Keratinocyte (primary cell): ENCODE results near the gene PHACTR1. TPM values are rescaled to one million over a fixed set of nuclear protein-coding genes. Genes with fewer than 3 reads are reported as not detected.

Experiments used
- DNase-seq: peaks from one replicate; pipeline ENCODE4 v3.0.0-alpha.2; 2011; ENCODE audit warnings: low read depth, missing footprints, low spot score
- FAIRE-seq: peaks from 2 replicates; lab custom pipeline; 2011; peaks lifted over from hg19 to GRCh38; lab: Jason Lieb, UNC
- H2AFZ ChIP-seq: 2 replicates; pipeline ENCODE4 v1.6.0; 2012; ENCODE audit warnings: low read length, control low read depth, inconsistent platforms; ENCODE audit not compliant: control insufficient read depth
- H3K27ac ChIP-seq: 2 replicates; pipeline ENCODE4 v1.5.1; 2011; ENCODE audit warnings: low read length; ENCODE audit not compliant: control insufficient read depth, insufficient read depth
- H3K27me3 ChIP-seq: 3 replicates; pipeline ENCODE4 v1.6.0; 2011; ENCODE audit warnings: low read length; ENCODE audit not compliant: control insufficient read depth, insufficient read depth; ENCODE audit errors: extremely low read depth
- H3K36me3 ChIP-seq, 2 experiments: 2 replicates in 1 of 2; 3 replicates in 1 of 2; pipeline ENCODE4 v1.5.1; 2011; ENCODE audit warnings: low read length in 2 of 2, mild to moderate bottlenecking in 1 of 2; ENCODE audit not compliant: control insufficient read depth in 2 of 2, insufficient read depth in 2 of 2; ENCODE audit errors: extremely low read depth in 1 of 2
- H3K4me1 ChIP-seq: 3 replicates; pipeline ENCODE4 v1.5.1; 2011; ENCODE audit warnings: low read length; ENCODE audit not compliant: control insufficient read depth, insufficient read depth; ENCODE audit errors: extremely low read depth
- H3K4me2 ChIP-seq: 3 replicates; pipeline ENCODE4 v1.6.0; 2011; ENCODE audit warnings: low read depth, low read length; ENCODE audit not compliant: control insufficient read depth, insufficient read depth; ENCODE audit errors: extremely low read depth
- H3K4me3 ChIP-seq, 3 experiments: fragments of 200-600 bp in 1 of 3; sonication (generic) in 1 of 3; 2 replicates in 2 of 3; 3 replicates in 1 of 3; pipeline ENCODE4 v1.5.1; 2011 to 2016; ENCODE audit warnings: low read length in 3 of 3, mild to moderate bottlenecking in 3 of 3, control low read depth in 2 of 3, inconsistent platforms in 1 of 3, low read depth in 1 of 3, mixed read lengths in 1 of 3, mixed run types in 1 of 3, moderate library complexity in 1 of 3; ENCODE audit not compliant: control insufficient read depth in 2 of 3, insufficient read depth in 2 of 3; ENCODE audit errors: extremely low read depth in 1 of 3
- H3K79me2 ChIP-seq: 2 replicates; pipeline ENCODE4 v1.6.0; 2012; ENCODE audit warnings: low read length; ENCODE audit not compliant: control insufficient read depth, insufficient read depth
- H3K9ac ChIP-seq: 3 replicates; pipeline ENCODE4 v1.6.0; 2011; ENCODE audit warnings: low read length; ENCODE audit not compliant: control insufficient read depth, insufficient read depth; ENCODE audit errors: extremely low read depth
- H3K9me1 ChIP-seq: 3 replicates; pipeline ENCODE4 v1.6.0; 2011; ENCODE audit warnings: low read length; ENCODE audit not compliant: control insufficient read depth, insufficient read depth; ENCODE audit errors: extremely low read depth
- H3K9me3 ChIP-seq: 2 replicates; pipeline ENCODE4 v1.5.1; 2012; ENCODE audit warnings: low read depth, low read length; ENCODE audit not compliant: control insufficient read depth
- H4K20me1 ChIP-seq: 3 replicates; pipeline ENCODE4 v1.6.0; 2011; ENCODE audit warnings: low read length; ENCODE audit not compliant: control insufficient read depth, insufficient read depth; ENCODE audit errors: extremely low read depth
- EZH2 ChIP-seq: IDR thresholded peaks from one replicate; pipeline ENCODE4 v1.6.1; 2012; ENCODE audit warnings: inconsistent platforms, mild to moderate bottlenecking, low read length, moderate library complexity
- dilution Hi-C: fragments of 300-500 bp; cut with MboI; formaldehyde crosslinking; loops from one replicate; pipeline ENCODE4 v1.7.0; 2020; ENCODE audit warnings: low sequenced_read_pairs; ENCODE audit not compliant: extremely low pct_ligation_motif_present
- polyA plus RNA-seq, 5 experiments: library from polyadenylated mRNA; depleted of rRNA in 3 of 5; stranded (reverse) in 3 of 5; stranded (forward) in 1 of 5; unstranded in 1 of 5; fragments of >200 nt; gene quantifications; 1 replicate in 1 of 5; 2 replicates in 3 of 5; 3 replicates in 1 of 5; pipeline versions ENCODE4 v1.2.1 to v1.2.3, GENCODE V29; 2011 to 2012; ENCODE audit warnings: missing spikeins in 2 of 5, low read depth in 1 of 5, low replicate concordance in 1 of 5
- TF ChIP-seq, protein P1 (sequence below), 3 experiments: IDR thresholded peaks in 1 of 3; conservative IDR thresholded peaks in 1 of 3; optimal IDR thresholded peaks in 1 of 3; 2 replicates in 2 of 3; 3 replicates in 1 of 3; pipeline versions ENCODE3 to v1.5.1; 2011; ENCODE audit warnings: low read length in 3 of 3, mild to moderate bottlenecking in 3 of 3, moderate library complexity in 2 of 3, control low read depth in 1 of 3, inconsistent platforms in 1 of 3; ENCODE audit not compliant: insufficient read depth in 2 of 3; ENCODE audit errors: extremely low read depth in 1 of 3

PHACTR1 gene
- polyA plus RNA-seq, 1 donor (not counting 4 experiments of a cell fraction or from before 2014, with no cell fraction given) = 0.22 TPM

DNA sequence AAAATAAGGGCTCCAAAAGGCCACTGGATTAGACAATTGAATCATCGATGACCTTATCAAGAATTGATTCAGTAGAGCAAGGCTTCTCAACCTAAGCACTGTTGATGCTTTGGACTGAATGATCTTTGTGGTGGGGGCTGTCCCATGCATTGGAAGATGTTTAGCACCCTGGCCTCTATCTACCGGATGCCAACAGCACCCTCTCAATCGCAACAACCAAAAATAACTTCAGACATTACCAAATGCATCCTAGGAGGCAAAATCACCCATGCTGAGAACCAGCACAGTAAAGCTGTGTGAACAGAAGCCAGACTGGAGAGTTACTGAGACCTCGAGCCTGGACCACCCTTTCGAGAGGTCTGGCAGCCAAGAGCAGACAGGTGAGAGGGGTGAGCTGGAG lies 544.3 kb downstream of the PHACTR1 start:
- H3K4me3 ChIP-seq = no peak overlapping the region
- no peak overlapping the region for H3K4me2 ChIP-seq
- H4K20me1 ChIP-seq = no peaks in the 10 kb centered on the region
- no peak overlapping the region for H3K27ac ChIP-seq
- H2AFZ ChIP-seq = no peak overlapping the region
- DNase-seq = no peak
- no peaks in the 10 kb centered on the region for H3K9me3 ChIP-seq
- TF ChIP-seq EZH2 = no peak
- TF ChIP-seq, protein P1, sequence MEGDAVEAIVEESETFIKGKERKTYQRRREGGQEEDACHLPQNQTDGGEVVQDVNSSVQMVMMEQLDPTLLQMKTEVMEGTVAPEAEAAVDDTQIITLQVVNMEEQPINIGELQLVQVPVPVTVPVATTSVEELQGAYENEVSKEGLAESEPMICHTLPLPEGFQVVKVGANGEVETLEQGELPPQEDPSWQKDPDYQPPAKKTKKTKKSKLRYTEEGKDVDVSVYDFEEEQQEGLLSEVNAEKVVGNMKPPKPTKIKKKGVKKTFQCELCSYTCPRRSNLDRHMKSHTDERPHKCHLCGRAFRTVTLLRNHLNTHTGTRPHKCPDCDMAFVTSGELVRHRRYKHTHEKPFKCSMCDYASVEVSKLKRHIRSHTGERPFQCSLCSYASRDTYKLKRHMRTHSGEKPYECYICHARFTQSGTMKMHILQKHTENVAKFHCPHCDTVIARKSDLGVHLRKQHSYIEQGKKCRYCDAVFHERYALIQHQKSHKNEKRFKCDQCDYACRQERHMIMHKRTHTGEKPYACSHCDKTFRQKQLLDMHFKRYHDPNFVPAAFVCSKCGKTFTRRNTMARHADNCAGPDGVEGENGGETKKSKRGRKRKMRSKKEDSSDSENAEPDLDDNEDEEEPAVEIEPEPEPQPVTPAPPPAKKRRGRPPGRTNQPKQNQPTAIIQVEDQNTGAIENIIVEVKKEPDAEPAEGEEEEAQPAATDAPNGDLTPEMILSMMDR (optimal IDR thresholded peaks at IDR 0.05 in 1 of 3, IDR thresholded peaks at IDR 0.05 in 1 of 3, conservative IDR thresholded peaks at IDR 0.05 in 1 of 3; ENCODE audit: extremely low read depth in 1 of 3, insufficient read depth in 2 of 3, low read length in 3 of 3) = no peak
- H3K27me3 ChIP-seq = no peaks in the 10 kb centered on the region
- FAIRE-seq = no peak
- no peaks in the 10 kb centered on the region for H3K9me1 ChIP-seq
- H3K79me2 ChIP-seq = no peaks in the 10 kb centered on the region
- no peak overlapping the region for H3K9ac ChIP-seq
- dilution Hi-C loops = no loop called here
- H3K36me3 ChIP-seq = no peaks in the 10 kb centered on the region
- no peaks in the 10 kb centered on the region for H3K4me1 ChIP-seq

DNA sequence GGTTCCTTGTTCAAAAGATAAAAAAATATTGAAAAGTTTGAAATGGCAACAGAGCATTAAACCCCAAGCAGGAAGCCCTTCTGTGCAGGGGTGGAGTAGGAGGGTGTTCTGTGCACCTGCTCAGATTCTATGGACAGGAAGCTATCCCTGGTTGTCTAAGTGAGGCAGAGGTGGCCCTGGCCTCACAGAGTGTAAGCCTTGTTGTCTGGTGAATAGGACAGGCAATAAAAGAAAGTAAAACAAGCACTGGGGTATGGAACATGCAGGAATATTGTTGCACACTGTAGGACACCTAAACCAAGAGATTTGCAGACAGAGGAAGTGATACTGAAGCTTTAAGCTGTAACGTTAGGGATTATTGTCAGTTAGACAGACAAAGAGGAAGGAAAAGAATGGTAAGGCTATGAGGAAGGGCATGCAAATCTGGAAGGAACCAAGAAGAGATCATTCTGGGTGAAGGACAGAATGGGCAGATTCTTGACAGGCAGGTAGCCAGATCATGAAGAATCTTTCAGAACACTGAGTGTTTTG lies 545.0 kb downstream of the PHACTR1 start:
- FAIRE-seq = no peak

More for the DNA sequence above, 545.0 kb downstream of the PHACTR1 start:
- no peaks in the 10 kb centered on the region for H3K27me3 ChIP-seq
- no peaks in the 10 kb centered on the region for H3K9me3 ChIP-seq
- no peaks in the 10 kb centered on the region for H3K36me3 ChIP-seq
- H2AFZ ChIP-seq = no peak overlapping the region
- TF ChIP-seq EZH2 = no peak
- TF ChIP-seq, protein P1 (optimal IDR thresholded peaks at IDR 0.05 in 1 of 3, IDR thresholded peaks at IDR 0.05 in 1 of 3, conservative IDR thresholded peaks at IDR 0.05 in 1 of 3; ENCODE audit: extremely low read depth in 1 of 3, insufficient read depth in 2 of 3, low read length in 3 of 3) = no peak
- DNase-seq = no peak
- no peaks in the 10 kb centered on the region for H3K4me1 ChIP-seq
- H3K27ac ChIP-seq = no peak overlapping the region
- H4K20me1 ChIP-seq = no peaks in the 10 kb centered on the region
- no peak overlapping the region for H3K4me2 ChIP-seq
- no peak overlapping the region for H3K4me3 ChIP-seq
- no peaks in the 10 kb centered on the region for H3K79me2 ChIP-seq
- dilution Hi-C loops = no loop called here
- H3K9me1 ChIP-seq = no peaks in the 10 kb centered on the region
- H3K9ac ChIP-seq = no peak overlapping the region
